HG02885 (cell line): Measurements from ENCODE around the gene HYKK.
"Not testable (repeated sequence)": the region's sequence is repeated elsewhere in the genome, so short reads cannot be mapped to it uniquely, and the experiment has no call there.

Experiments used
- ATAC-seq: cut with Tn5 transposase; IDR thresholded peaks from one replicate; pipeline ENCODE4 v1.9.1; 2021; ENCODE audit warnings: mild to moderate bottlenecking; ENCODE audit not compliant: unreplicated experiment, poor library complexity

The HYKK gene, protein sequence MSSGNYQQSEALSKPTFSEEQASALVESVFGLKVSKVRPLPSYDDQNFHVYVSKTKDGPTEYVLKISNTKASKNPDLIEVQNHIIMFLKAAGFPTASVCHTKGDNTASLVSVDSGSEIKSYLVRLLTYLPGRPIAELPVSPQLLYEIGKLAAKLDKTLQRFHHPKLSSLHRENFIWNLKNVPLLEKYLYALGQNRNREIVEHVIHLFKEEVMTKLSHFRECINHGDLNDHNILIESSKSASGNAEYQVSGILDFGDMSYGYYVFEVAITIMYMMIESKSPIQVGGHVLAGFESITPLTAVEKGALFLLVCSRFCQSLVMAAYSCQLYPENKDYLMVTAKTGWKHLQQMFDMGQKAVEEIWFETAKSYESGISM

GRCh38 chr15:78506971-78507830 is at the start of gene HYKK:
Gene HYKK, plus strand, starts transcription at chr15:78507577. Its CDS starts 5,512 bp downstream, at chr15:78513089.
- peak; percentile 88 for ATAC-seq

GRCh38 chr15:78460737-78461136 is 46.6 kb upstream of the HYKK start:
- ATAC-seq: no peak

DNA sequence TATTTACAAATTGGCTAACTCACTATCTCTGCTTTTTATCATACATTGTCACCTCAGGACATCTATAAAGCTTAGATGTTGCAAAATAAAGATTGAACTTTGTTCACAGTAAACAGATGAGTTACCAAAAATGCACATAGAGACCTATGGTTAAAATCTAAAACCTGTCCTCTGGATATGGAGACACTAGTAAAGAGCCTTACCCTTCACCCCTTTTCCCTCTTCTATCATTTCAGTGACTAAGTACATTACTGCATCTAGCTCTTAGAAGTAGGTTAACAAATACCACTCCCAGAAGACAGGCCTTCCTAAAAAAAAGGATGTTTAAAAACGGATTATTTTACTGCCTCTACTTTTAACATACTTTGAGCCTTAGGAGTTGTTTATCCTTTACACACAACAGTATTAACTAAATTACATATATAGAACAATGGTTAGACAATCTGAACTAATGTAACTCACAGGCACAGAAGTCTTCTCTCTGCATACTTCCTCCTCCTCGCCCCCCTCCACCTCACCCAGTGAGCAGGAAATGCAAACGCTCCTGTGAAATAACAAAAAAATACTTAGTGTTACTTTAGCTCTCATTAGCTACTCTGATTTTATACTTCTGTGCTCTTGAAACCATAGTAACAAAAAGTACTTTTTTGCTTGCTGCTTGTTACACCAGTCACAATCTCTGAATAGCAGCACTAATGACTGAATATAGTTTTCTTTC is 46.0 kb upstream of the HYKK start:
- no peak for ATAC-seq

DNA sequence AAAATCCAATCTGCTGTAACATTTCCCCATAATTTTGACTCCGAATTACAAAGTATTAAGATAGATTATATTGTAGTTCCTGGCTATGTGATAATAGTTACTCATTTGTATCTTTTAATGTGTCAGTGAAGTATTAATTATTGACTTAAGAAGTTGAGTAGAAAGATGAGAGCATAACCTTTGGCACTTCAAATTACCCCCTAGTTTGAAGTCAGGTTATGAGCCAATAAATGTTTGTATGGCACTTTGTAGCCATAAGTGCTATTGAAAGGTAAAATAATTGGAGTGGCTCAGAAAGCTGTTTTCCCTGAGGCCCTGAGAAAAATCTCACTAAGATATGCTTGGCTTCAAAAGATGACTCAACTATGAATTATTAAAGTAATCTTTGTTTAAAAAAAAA is 38.3 kb upstream of the HYKK start:
- ATAC-seq: no peak

DNA sequence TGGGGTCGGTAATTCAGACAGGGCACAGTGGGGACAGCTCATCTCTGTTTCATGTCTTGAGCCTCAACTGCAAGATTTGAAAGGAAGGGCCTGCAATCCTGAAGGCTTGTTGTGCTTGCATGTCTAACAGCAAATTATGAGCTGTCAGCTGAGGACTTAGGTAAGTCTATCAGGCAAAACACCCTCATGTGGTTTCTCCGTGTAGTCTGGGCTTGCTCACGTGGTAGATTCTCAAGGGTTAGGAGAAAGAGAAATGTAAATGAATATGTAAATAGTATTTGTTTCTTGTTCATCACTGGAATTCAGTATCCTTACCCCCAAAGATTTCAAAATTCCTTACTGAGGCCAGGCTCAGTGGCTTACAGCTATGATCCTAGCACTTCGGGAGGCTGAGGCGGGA is 30.1 kb upstream of the HYKK start:
- ATAC-seq: no peak

GRCh38 chr15:78479650-78480049 is 27.7 kb upstream of the HYKK start:
- ATAC-seq: no peak

DNA sequence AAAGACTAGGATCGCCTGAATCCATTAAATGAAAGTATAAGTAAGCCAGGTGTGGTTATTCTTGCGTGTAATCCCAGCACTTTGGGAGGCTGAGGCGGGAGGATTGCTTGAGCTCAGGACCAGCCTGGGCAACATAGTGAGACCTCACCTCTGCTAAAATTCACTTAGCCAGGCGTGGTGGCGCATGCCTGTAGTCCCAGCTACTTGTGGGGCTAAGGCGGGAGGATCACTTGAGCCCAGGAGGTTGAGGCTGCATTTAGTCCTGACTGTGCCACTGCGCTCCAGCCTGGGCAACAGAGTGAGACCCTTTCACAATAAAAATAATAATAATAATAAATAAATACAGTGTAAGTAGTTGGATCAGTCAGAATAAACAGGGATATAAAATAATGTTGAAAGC is 25.5 kb upstream of the HYKK start:
- no peak for ATAC-seq

DNA sequence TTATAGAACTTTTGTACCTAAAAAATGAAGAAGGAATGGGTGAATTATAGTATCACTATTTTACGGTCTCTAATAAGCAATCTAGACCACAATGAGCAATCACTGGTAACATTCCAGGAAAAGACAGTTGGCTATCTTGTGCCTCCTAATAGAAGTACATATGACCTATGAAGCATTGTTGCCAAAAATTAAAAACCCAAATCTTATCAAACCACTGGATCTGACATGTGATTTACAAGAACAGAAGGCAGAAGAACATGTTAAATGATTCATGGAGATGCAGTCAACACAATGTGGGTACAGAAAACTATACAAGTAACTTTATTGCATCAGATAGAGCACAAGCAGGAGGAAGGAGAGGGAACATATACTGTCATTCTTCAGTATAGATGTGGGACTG is 14.5 kb upstream of the HYKK start:
- no peak for ATAC-seq

GRCh38 chr15:78501857-78502256 is 5.5 kb upstream of the HYKK start:
- no peak for ATAC-seq

DNA sequence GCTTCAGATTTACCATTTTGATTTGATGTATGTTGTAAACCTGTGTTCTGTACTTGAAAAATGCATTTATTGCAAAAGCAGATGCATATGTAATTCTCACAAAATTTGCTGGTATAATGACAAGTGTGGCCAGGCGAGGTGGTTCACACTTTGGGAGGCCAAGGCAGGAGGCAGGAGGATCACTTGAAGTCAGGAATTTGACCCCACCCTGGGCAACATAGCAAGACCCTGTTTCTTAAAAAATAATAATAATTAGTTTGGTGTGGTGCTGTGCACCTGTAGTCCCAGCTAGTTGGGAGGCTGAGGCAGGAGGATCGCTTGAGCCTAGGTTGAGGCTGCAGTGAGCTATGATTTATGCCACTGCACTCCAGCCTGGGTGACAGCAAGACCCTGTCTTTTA is 4.7 kb upstream of the HYKK start:
- no peak for ATAC-seq

GRCh38 chr15:78507831-78508160 is 419 bp downstream of the HYKK start:
- peak; percentile 29 for ATAC-seq

DNA sequence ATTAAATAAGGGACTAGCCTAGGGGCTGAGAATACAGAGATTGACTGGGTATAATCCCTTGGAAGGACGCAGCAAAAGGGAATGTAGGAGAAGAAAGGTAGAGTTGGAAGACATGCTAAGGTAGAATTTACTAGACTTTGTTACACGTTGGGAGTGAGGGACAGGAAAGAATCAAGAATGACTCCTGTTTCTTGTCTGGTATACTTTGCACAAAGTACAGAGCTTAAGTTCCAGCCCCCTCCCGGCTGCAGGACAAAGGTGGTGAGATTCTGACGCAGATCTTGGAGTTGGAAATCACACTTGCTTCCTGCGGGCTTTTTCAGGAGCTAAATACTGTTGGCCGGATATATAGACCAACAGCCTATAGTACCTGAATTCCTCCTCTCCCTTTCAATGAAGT is 895 bp downstream of the HYKK start:
- no peak for ATAC-seq

- ATAC-seq: no peak
Observed at GRCh38 chr15:78509726-78510312, 2.4 kb downstream of the HYKK start.

- not testable (repeated sequence) for ATAC-seq
Observed at GRCh38 chr15:78520035-78520434, 12.7 kb downstream of the HYKK start.

DNA sequence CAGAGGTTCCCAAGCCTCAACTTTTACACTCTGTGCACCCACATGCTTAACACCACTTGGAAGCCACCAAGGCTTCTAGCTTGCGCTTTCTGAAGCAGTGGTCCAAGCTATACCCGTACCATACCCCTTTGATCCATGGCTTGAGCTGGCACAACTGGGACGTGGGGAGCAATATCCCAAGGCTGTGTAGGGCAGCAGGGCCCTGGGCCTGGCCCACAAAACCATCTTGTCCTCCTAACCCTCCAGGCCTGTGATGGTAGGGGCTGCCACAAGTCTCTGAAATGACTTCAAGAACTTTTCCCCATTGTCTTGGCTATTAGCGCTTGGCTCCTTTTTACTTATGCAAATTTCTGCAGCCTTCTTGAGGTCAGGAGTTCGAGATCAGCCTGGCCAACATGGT is 16.9 kb downstream of the HYKK start:
- no peak for ATAC-seq

DNA sequence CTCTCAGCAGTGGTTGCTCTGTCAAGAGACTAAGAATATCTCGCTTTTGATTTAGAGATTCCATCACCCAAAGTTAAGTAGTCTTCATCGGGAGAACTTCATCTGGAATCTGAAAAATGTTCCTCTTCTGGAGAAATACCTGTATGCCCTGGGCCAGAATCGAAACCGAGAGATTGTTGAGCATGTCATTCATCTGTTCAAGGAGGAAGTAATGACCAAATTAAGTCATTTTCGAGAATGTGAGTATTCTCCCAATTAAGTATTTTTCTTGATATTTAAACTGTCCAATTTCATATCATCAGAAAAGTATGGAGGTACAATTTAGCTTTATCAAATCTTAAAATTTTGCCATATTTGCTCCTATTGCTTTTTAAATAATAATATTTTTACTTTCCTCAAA is 19.9 kb downstream of the HYKK start:
- no peak for ATAC-seq

GRCh38 chr15:78533331-78533730 is 26.0 kb downstream of the HYKK start:
- ATAC-seq: no peak

- ATAC-seq: no peak
Observed at GRCh38 chr15:78536134-78536533, 28.8 kb downstream of the HYKK start.

- no peak for ATAC-seq
Observed at GRCh38 chr15:78537266-78537905, 30.0 kb downstream of the HYKK start.

DNA sequence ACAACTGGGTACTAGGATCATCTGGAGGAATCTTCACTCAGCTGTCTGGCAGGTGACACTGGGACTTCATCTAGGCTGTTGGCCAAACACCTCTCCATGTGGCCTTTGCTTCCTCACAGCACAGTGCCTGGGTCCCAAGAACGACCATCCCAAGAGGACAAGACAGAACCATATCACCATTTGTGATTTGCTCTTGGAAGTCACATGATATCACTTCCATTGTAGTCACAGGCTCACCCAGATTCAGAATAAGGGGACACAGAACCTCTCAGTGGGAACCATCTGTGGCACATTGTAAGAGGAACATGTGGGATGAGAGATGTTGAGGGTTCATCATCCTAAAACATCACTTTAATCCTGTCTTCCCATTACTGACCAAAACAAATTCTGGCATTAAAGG is 31.0 kb downstream of the HYKK start:
- no peak for ATAC-seq
